Lung (tissue), 12 donors: ENCODE results near the gene ATXN3L. TPM values are rescaled to one million over a fixed set of nuclear protein-coding genes. Genes with fewer than 3 reads are reported as not detected.

Experiments
- ATAC-seq: fragments of 200-7000 bp; cut with Tn5 transposase; one replicate; pipeline ENCODE4 v1.9.1; 2020; ENCODE audit warnings: moderate number of reproducible peaks; ENCODE audit not compliant: insufficient read depth, low FRiP score
- DNase-seq, 3 donors: peaks; one replicate each; pipeline ENCODE4 v3.0.0-alpha.2; 2013 to 2017
- H3K27ac ChIP-seq, 2 donors: one replicate each; pipeline ENCODE4 v1.5.1; 2013; ENCODE audit warnings: mild to moderate bottlenecking in 2 of 2, moderate library complexity in 2 of 2, control low read depth in 1 of 2, inconsistent platforms in 1 of 2, low read depth in 1 of 2, low read length in 1 of 2
- H3K27me3 ChIP-seq, 3 donors: one replicate each; pipeline ENCODE4 v1.5.1; 2013; ENCODE audit warnings: low read length in 2 of 3; ENCODE audit not compliant: control insufficient read depth in 3 of 3, insufficient read depth in 3 of 3
- H3K36me3 ChIP-seq, 4 donors: one replicate each; pipeline ENCODE4 v1.5.1; 2013; ENCODE audit warnings: low read length in 4 of 4, mild to moderate bottlenecking in 1 of 4, moderate library complexity in 1 of 4; ENCODE audit not compliant: control insufficient read depth in 4 of 4, insufficient read depth in 4 of 4
- H3K4me1 ChIP-seq, 5 donors: one replicate each; pipeline ENCODE4 v1.5.1; 2013; ENCODE audit warnings: low read length in 5 of 5, mild to moderate bottlenecking in 2 of 5, moderate library complexity in 1 of 5; ENCODE audit not compliant: control insufficient read depth in 5 of 5, insufficient read depth in 5 of 5
- H3K4me3 ChIP-seq: one replicate; pipeline ENCODE4 v1.5.1; 2013; ENCODE audit warnings: mild to moderate bottlenecking, control low read depth, moderate library complexity
- H3K9ac ChIP-seq, 2 donors: one replicate each; pipeline ENCODE4 v1.5.1; 2013; ENCODE audit warnings: low read length in 2 of 2, control low read depth in 1 of 2; ENCODE audit not compliant: insufficient read depth in 1 of 2
- H3K9me3 ChIP-seq, 4 donors: one replicate each; pipeline ENCODE4 v1.5.1; 2013; ENCODE audit warnings: low read length in 3 of 4, mild to moderate bottlenecking in 1 of 4, moderate library complexity in 1 of 4; ENCODE audit not compliant: control insufficient read depth in 4 of 4, insufficient read depth in 3 of 4
- CTCF ChIP-seq: IDR thresholded peaks from 2 replicates; pipeline ENCODE4 v1.5.1; 2012; ENCODE audit warnings: mild to moderate bottlenecking; ENCODE audit errors: control extremely low read depth, extremely low read depth
- WGBS, 2 donors: extraction: QIAGEN DNeasy Blood & Tissue Kit; methylation state at CpG; one replicate each; pipeline ENCODE4 v1.1.7; 2013; 5-methylcytosine and 5-hydroxymethylcytosine counted together
- polyA plus RNA-seq, 2 donors: library from polyadenylated mRNA; stranded (reverse); fragments of 200-250 nt; gene quantifications; one replicate each; pipeline ENCODE4 v1.2.1, GENCODE V29; 2013
- total RNA-seq, 2 donors: library from RNA; depleted of rRNA in 1 of 2; stranded (reverse); fragments of >200 nt in 1 of 2; gene quantifications; one replicate each; pipeline ENCODE4 v1.2.1, GENCODE V29; 2014 to 2021
- donor health status: control.
- donor health status: control.
- donor health status: Bipolar disorder and iron deficiency.
- donor health status: healthy.
- donor health status: DM: yes; HTN: yes; CAD: no.

ATXN3L gene
- total and polyA plus RNA-seq, 4 donors = not detected

GRCh38 chrX:13327666-13328065 lies 7.8 kb upstream of the ATXN3L start:
- H3K9me3 ChIP-seq = no peaks in the 10 kb centered on the region
- ATAC-seq (no peak), DNase-seq (no peak)
- WGBS, 2 donors = 92 to 97% methylated on average over 8 of the region's 8 CpGs
- no peaks in the 10 kb centered on the region for H3K36me3 ChIP-seq
- no peak for TF ChIP-seq CTCF
- H3K27me3 ChIP-seq = peaks cover 0 to 27% (median 5%) of the 10 kb centered on the region in 3 donors
- no peak overlapping the region for H3K9ac ChIP-seq
- H3K4me1 ChIP-seq = no peaks in the 10 kb centered on the region
- H3K4me3 ChIP-seq = no peak overlapping the region
- H3K27ac ChIP-seq = no peak overlapping the region

DNA sequence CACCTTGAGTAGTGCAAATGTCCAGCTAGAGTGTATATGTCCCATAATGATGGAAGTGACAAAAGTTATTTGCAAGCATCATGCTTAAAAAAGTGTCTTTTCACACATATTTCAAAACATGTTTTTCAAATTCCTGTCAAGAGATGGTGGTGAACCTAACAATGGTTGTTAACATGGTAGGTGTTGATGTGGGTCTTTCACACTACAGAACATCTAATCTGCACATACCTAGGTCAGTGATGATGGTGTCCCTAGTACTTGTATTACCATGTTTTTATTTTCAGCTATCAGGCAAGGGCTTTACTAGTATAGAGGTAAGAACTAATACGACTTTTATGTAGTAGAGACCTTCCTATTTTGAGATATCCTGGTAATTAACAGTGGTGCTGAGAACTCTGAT lies 3.4 kb upstream of the ATXN3L start:
- no peaks in the 10 kb centered on the region for H3K9me3 ChIP-seq
- no peak overlapping the region for H3K4me3 ChIP-seq
- no peak for TF ChIP-seq CTCF
- DNase-seq (no peak), ATAC-seq (no peak)
- peaks cover 0 to 29% (median 5%) of the 10 kb centered on the region in 3 donors for H3K27me3 ChIP-seq
- H3K4me1 ChIP-seq = no peaks in the 10 kb centered on the region
- WGBS, 2 donors = 63 to 81% methylated on average over 1 of the region's 1 CpG
- no peak overlapping the region for H3K9ac ChIP-seq
- H3K27ac ChIP-seq = no peak overlapping the region
- no peaks in the 10 kb centered on the region for H3K36me3 ChIP-seq

- Histone ChIP-seq H3K27ac (no peak overlapping the region), H3K4me3 (no peak overlapping the region), H3K4me1 (no peaks in the 10 kb centered on the region), H3K9ac (no peak overlapping the region), H3K27me3 (peaks cover 0 to 8% (median 5%) of the 10 kb centered on the region in 3 donors), H3K9me3 (peaks cover 0 to 3% (median 0%) of the 10 kb centered on the region in 4 donors), H3K36me3 (no peaks in the 10 kb centered on the region)
- no peak for DNase-seq
- TF ChIP-seq CTCF = no peak
- WGBS, 2 donors = 94% methylated on average over 6 of the region's 6 CpGs
- no peak for ATAC-seq
These were observed 2.5 kb downstream of the ATXN3L start for GRCh38 chrX:13317366-13317765.

GRCh38 chrX:13311560-13311959 lies 8.3 kb downstream of the ATXN3L start:
- DNase-seq (no peak), ATAC-seq (no peak)
- Histone ChIP-seq H3K27ac (no peak overlapping the region), H3K36me3 (no peaks in the 10 kb centered on the region), H3K9ac (no peak overlapping the region), H3K4me1 (no peaks in the 10 kb centered on the region), H3K4me3 (no peak overlapping the region), H3K9me3 (peaks cover 0 to under 1% (median 0%) of the 10 kb centered on the region in 4 donors), H3K27me3 (peaks cover 0 to 26% (median 0%) of the 10 kb centered on the region in 3 donors)
- TF ChIP-seq CTCF = no peak
- WGBS, 2 donors = 92 to 96% methylated on average over 6 of the region's 6 CpGs
